WI38 (cell line): ENCODE measurements around the gene TMEM72.

Experiments used
- H3K4me3 ChIP-seq: 2 replicates; pipeline ENCODE4 v1.5.1; 2011; ENCODE audit warnings: low read depth, mild to moderate bottlenecking, control low read depth, low read length
- TF ChIP-seq, protein P1 (sequence below): IDR thresholded peaks from 2 replicates; pipeline ENCODE4 v1.5.1; 2012; ENCODE audit warnings: low read depth, mild to moderate bottlenecking, control low read depth, low read length

TMEM72 gene

DNA sequence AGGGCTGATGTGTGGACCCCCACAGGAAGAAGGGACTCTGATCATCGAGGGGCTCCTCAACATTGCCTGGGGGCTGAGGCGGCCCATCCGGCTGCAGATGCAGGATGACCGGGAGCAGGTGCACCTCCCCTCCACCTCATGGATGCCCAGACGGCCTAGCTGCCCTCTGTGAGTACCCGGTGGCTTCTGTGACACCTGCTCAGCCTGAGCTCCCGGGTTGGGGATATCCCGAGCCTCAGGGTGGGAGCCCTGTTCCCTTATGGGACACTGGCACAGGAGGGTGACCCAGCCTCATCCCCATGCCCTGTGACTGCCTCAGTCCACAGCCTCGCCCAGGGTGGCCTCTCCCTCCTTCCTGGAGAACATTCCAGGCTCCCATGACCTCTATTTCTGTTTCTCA lies 71.4 kb downstream of the TMEM72 start:
- no peak overlapping the region for H3K4me3 ChIP-seq
- TF ChIP-seq, protein P1, sequence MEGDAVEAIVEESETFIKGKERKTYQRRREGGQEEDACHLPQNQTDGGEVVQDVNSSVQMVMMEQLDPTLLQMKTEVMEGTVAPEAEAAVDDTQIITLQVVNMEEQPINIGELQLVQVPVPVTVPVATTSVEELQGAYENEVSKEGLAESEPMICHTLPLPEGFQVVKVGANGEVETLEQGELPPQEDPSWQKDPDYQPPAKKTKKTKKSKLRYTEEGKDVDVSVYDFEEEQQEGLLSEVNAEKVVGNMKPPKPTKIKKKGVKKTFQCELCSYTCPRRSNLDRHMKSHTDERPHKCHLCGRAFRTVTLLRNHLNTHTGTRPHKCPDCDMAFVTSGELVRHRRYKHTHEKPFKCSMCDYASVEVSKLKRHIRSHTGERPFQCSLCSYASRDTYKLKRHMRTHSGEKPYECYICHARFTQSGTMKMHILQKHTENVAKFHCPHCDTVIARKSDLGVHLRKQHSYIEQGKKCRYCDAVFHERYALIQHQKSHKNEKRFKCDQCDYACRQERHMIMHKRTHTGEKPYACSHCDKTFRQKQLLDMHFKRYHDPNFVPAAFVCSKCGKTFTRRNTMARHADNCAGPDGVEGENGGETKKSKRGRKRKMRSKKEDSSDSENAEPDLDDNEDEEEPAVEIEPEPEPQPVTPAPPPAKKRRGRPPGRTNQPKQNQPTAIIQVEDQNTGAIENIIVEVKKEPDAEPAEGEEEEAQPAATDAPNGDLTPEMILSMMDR: no peak

DNA sequence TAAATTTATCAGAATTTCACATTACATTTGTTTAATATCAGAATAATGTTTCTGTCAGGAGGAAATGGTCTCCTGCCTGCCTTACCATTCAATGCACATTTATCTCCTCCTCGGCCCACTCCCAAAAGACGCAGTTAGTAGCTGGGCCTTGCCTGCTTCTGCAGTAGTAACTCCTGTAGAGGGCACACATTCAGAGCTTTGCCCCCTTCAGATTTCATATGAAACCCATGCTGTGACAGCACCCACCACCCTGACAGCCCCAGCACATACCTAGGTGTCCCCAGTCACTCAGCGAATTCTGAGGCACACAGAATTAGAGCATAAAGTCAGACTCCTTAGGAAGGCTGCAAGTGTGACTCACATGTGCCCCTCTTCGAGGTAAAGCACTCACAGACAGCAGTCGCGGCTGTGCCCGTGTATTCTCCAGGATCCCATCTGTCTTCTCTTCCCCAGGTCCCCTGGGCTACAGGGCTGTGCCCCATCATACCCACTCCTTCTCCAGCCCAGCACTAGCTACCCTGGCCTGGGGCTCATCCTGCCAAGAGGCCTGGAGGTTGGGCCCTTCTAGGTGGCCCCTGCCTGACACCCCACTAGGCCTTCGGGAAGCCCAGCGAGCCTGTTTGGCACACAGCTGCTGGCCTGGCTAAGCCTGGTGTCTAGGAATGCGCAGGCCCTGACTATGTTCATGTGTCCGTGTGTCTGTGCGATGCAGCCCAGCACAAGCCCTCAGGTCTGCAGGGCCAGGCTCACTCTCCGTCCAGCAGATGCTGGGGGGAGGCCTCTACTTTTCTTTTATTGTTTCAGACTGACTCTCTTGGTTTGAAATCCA lies 72.1 kb downstream of the TMEM72 start:
- TF ChIP-seq, protein P1: no peak
- H3K4me3 ChIP-seq: no peak overlapping the region

DNA sequence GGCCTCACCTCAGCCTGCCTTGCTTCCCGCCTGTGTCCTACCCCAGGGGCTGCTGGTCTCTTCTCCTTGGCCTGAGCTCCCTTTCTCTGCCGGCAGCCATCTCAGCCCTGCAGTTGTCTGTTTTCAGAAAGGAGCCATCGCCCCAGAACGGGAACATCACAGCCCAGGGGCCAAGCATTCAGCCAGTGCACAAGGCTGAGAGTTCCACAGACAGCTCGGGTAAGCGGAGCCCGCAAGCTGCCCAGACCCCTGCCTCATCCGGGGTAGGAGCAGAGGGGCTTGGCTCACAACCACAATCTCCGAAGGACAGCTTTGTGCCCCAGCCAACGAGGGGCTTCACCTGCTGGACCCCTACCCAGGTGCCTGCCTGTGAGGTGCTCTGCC lies 72.8 kb downstream of the TMEM72 start:
- TF ChIP-seq, protein P1: no peak
- no peak overlapping the region for H3K4me3 ChIP-seq

DNA sequence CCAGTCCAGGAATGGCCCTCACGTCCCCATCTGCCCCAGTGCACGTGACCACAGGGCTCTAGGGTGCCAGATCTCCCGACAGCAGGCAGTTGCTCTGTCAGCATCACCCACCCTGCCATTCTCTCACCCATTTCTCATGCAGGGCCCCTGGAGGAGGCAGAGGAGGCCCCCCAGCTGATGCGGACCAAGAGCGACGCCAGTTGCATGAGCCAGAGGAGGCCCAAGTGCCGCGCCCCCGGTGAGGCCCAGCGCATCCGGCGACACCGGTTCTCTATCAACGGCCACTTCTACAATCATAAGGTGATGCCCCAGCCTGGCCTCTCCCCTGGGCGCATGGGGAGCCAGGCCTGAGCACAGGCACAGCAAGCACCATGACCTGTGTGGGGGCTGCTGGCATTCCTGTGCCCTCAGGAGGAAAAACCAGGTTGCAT lies 73.5 kb downstream of the TMEM72 start:
- TF ChIP-seq, protein P1: no peak
- H3K4me3 ChIP-seq: no peak overlapping the region

DNA sequence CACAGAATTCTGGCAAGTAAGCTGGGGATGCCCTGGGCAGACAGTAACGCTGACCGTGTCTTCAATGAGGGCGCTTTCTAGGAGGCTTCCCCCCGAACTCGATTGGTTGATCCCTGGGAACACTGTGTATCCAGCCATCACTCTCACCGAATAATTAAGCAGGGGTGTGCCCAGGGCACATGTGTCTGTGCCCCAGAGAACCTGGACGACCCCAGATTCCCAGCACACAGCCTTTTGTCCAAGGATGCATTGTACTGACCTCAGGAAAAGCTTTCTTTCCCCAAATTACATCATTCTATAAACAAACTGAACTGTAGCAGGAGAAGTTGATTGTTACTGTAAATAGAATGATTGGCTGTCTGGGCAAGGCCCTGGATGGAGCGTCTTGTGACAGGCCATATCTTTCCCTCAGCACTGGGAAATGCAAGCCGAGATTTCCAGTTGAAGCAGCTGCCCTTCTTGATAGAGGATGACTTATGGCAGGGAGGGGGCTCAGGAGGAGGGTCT lies 74.1 kb downstream of the TMEM72 start:
- TF ChIP-seq, protein P1: no peak
- no peak overlapping the region for H3K4me3 ChIP-seq

DNA sequence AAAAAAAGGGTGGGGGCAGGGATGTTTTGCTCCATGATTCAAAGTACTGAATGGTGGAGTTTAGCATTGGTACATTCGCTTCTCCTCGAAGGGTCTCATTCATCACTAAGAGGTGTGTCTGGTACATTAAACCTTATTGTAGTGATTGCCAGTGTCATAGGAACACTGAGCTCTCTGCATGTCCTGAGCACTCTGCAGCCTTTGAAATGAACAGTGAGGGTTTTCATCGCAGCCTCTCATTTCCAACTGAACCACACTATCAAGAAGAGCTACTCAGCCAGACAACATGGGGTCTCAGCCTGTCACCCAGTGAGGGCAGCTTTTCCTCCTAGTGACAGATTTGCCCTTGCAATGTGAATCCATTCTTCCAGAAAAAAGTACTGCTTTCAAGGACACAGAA lies 75.0 kb downstream of the TMEM72 start:
- TF ChIP-seq, protein P1: no peak
- H3K4me3 ChIP-seq: no peak overlapping the region
